ENCODE data around the gene HS6ST3. TPM values are rescaled to one million over a fixed set of nuclear protein-coding genes. Genes with fewer than 3 reads are reported as not detected.

The HS6ST3 gene
- total and polyA plus RNA-seq, 2 donors (not counting 1 experiment from before 2014, with no cell fraction given): not detected

GRCh38 chr13:96650301-96650886 lies 560.5 kb downstream of the HS6ST3 start:
- H3K27ac ChIP-seq (ENCODE audit: insufficient read depth, low read length): no peak overlapping the region
- H3K9me3 ChIP-seq (ENCODE audit: control insufficient read depth, insufficient read depth, low read depth, low read length): no peaks in the 10 kb centered on the region
- no peak overlapping the region for H3K4me2 ChIP-seq (ENCODE audit: extremely low read depth, insufficient read depth, low read length)
- H3K27me3 ChIP-seq (ENCODE audit: control insufficient read depth, insufficient read depth, low read length): no peaks in the 10 kb centered on the region
- H4K20me1 ChIP-seq (ENCODE audit: control insufficient read depth, extremely low read depth, insufficient read depth, low read length): no peaks in the 10 kb centered on the region
- no peak overlapping the region for H2AFZ ChIP-seq (ENCODE audit: low read length)
- DNase-seq (ENCODE audit: low read depth in 2 of 2): peak; percentile 73 to 88
- no peaks in the 10 kb centered on the region for H3K79me2 ChIP-seq (ENCODE audit: control insufficient read depth, insufficient read depth, low read length)
- H3K4me3 ChIP-seq (replicated peaks in 1 of 4; ENCODE audit: control extremely low read depth in 1 of 4, insufficient read depth in 1 of 4, low read depth in 3 of 4, low read length in 4 of 4): no peak overlapping the region
- no peaks in the 10 kb centered on the region for H3K4me1 ChIP-seq (ENCODE audit: control insufficient read depth, extremely low read depth, insufficient read depth, low read length)
- TF ChIP-seq EZH2 (IDR thresholded peaks at IDR 0.05; ENCODE audit: low read length, missing control alignments) (no peak), CTCF (conservative IDR thresholded peaks at IDR 0.05 in 1 of 2, IDR thresholded peaks at IDR 0.05 in 1 of 2; ENCODE audit: low read depth in 1 of 2, low read length in 2 of 2) (no peak)
- no peaks in the 10 kb centered on the region for H3K36me3 ChIP-seq (ENCODE audit: control insufficient read depth, insufficient read depth, low read length)
- H3K9ac ChIP-seq (ENCODE audit: insufficient read depth, low read length): no peak overlapping the region

DNA sequence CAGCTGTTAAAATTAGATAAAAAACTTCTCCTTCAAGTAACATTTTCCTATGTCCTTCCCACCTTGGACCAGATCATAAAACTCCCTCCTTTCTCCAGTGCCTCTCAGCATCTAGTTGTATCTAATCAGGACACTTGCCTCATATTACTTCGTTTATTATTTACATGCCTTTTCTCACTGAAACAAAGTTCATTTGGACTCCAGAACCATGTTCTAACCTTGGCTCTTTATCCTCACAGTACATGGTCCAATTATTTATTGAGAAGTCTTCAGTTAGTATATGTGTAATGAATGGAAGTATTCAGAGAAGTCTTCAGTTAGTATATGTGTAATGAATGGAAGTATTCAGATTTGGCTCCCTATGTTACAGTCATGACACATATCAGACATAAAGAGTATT lies 561.7 kb downstream of the HS6ST3 start:
- no peaks in the 10 kb centered on the region for H3K27me3 ChIP-seq (ENCODE audit: control insufficient read depth, insufficient read depth, low read length)
- H2AFZ ChIP-seq (ENCODE audit: low read length): no peak overlapping the region
- no peak for DNase-seq (ENCODE audit: low read depth in 2 of 2)
- no peaks in the 10 kb centered on the region for H3K36me3 ChIP-seq (ENCODE audit: control insufficient read depth, insufficient read depth, low read length)
- no peaks in the 10 kb centered on the region for H3K79me2 ChIP-seq (ENCODE audit: control insufficient read depth, insufficient read depth, low read length)
- H3K9me3 ChIP-seq (ENCODE audit: control insufficient read depth, insufficient read depth, low read depth, low read length): no peaks in the 10 kb centered on the region
- no peak overlapping the region for H3K9ac ChIP-seq (ENCODE audit: insufficient read depth, low read length)
- TF ChIP-seq EZH2 (IDR thresholded peaks at IDR 0.05; ENCODE audit: low read length, missing control alignments): no peak
- TF ChIP-seq CTCF (conservative IDR thresholded peaks at IDR 0.05 in 1 of 2, IDR thresholded peaks at IDR 0.05 in 1 of 2; ENCODE audit: low read depth in 1 of 2, low read length in 2 of 2): no peak
- H3K27ac ChIP-seq (ENCODE audit: insufficient read depth, low read length): no peak overlapping the region
- H4K20me1 ChIP-seq (ENCODE audit: control insufficient read depth, extremely low read depth, insufficient read depth, low read length): no peaks in the 10 kb centered on the region
- no peak overlapping the region for H3K4me2 ChIP-seq (ENCODE audit: extremely low read depth, insufficient read depth, low read length)
- H3K4me3 ChIP-seq (replicated peaks in 1 of 4; ENCODE audit: control extremely low read depth in 1 of 4, insufficient read depth in 1 of 4, low read depth in 3 of 4, low read length in 4 of 4): no peak overlapping the region
- H3K4me1 ChIP-seq (ENCODE audit: control insufficient read depth, extremely low read depth, insufficient read depth, low read length): no peaks in the 10 kb centered on the region

GRCh38 chr13:96652506-96652905 lies 562.6 kb downstream of the HS6ST3 start:
- Histone ChIP-seq H3K36me3 (ENCODE audit: control insufficient read depth, insufficient read depth, low read length) (no peaks in the 10 kb centered on the region), H3K4me3 (replicated peaks in 1 of 4; ENCODE audit: control extremely low read depth in 1 of 4, insufficient read depth in 1 of 4, low read depth in 3 of 4, low read length in 4 of 4) (no peak overlapping the region), H3K9me3 (ENCODE audit: control insufficient read depth, insufficient read depth, low read depth, low read length) (no peaks in the 10 kb centered on the region), H3K27ac (ENCODE audit: insufficient read depth, low read length) (no peak overlapping the region), H2AFZ (ENCODE audit: low read length) (no peak overlapping the region), H3K9ac (ENCODE audit: insufficient read depth, low read length) (no peak overlapping the region), H4K20me1 (ENCODE audit: control insufficient read depth, extremely low read depth, insufficient read depth, low read length) (no peaks in the 10 kb centered on the region), H3K79me2 (ENCODE audit: control insufficient read depth, insufficient read depth, low read length) (no peaks in the 10 kb centered on the region), H3K4me1 (ENCODE audit: control insufficient read depth, extremely low read depth, insufficient read depth, low read length) (no peaks in the 10 kb centered on the region), H3K4me2 (ENCODE audit: extremely low read depth, insufficient read depth, low read length) (no peak overlapping the region), H3K27me3 (ENCODE audit: control insufficient read depth, insufficient read depth, low read length) (no peaks in the 10 kb centered on the region)
- DNase-seq (ENCODE audit: low read depth in 2 of 2): peak in 1 of 2 donors; percentile 3
- TF ChIP-seq CTCF (conservative IDR thresholded peaks at IDR 0.05 in 1 of 2, IDR thresholded peaks at IDR 0.05 in 1 of 2; ENCODE audit: low read depth in 1 of 2, low read length in 2 of 2) (no peak), EZH2 (IDR thresholded peaks at IDR 0.05; ENCODE audit: low read length, missing control alignments) (no peak)
